HEK293 (cell line): ENCODE results near the gene DDX20.
"Not testable (repeated sequence)": the region's sequence is repeated elsewhere in the genome, so short reads cannot be mapped to it uniquely, and the experiment has no call there.

Experiments
- CTCF ChIA-PET: fragments of 350-600 bp; formaldehyde crosslinking; extraction: SDS; loops from one replicate; lab custom pipeline; 2021; ENCODE audit warnings: antibody characterized with exemption; lab: Yijun Ruan, JAX
- POLR2A ChIA-PET: fragments of 300-600 bp; formaldehyde crosslinking; extraction: SDS; loops from one replicate; lab custom pipeline; 2020; ENCODE audit warnings: antibody characterized with exemption, inconsistent platforms; lab: Yijun Ruan, JAX
- H3K27ac ChIP-seq: fragments of 200-500 bp; sonication (Bioruptor generic); 2 replicates; pipeline ENCODE4 v1.5.1; 2014; ENCODE audit warnings: low read depth, low read length, control low read depth, inconsistent platforms; ENCODE audit errors: extremely low read depth
- H3K36me3 ChIP-seq, 2 experiments: fragments of 200-500 bp in 1 of 2; sonication (Bioruptor generic) in 1 of 2; 1 replicate in 1 of 2; 2 replicates in 1 of 2; pipeline ENCODE4 v1.5.1; 2014 to 2017; ENCODE audit warnings: inconsistent platforms in 2 of 2, low read length in 2 of 2; ENCODE audit not compliant: control insufficient read depth in 2 of 2, insufficient read depth in 1 of 2
- H3K4me1 ChIP-seq: fragments of 200-500 bp; sonication (Bioruptor generic); 2 replicates; pipeline ENCODE4 v1.5.1; 2014; ENCODE audit warnings: mild to moderate bottlenecking, low read length, inconsistent platforms; ENCODE audit not compliant: control insufficient read depth, insufficient read depth
- H3K4me3 ChIP-seq: 2 replicates; pipeline ENCODE4 v1.5.1; 2011; ENCODE audit warnings: low read depth, mild to moderate bottlenecking, control low read depth, low read length, moderate library complexity
- H3K9me3 ChIP-seq: fragments of 200-500 bp; sonication (Bioruptor generic); 2 replicates; pipeline ENCODE4 v1.5.1; 2014; ENCODE audit warnings: low read depth, low read length, inconsistent platforms; ENCODE audit not compliant: control insufficient read depth, insufficient read depth
- CTCF ChIP-seq: fragments of 450-650 bp; formaldehyde crosslinking; IDR thresholded peaks from 2 replicates; pipeline ENCODE4 v1.5.1; 2016; ENCODE audit warnings: missing biosample characterization, missing genetic modification characterization
- GLI2 ChIP-seq: fragments of 450-650 bp; formaldehyde crosslinking; IDR thresholded peaks from 2 replicates; pipeline ENCODE4; 2017; ENCODE audit warnings: missing biosample characterization, missing genetic modification characterization, low read depth, borderline replicate concordance
- IKZF3 ChIP-seq: fragments of 450-650 bp; IDR thresholded peaks from 2 replicates; pipeline ENCODE4 v1.5.0; 2018; ENCODE audit warnings: missing biosample characterization, mild to moderate bottlenecking, missing genetic modification characterization, moderate library complexity
- KLF16 ChIP-seq: fragments of 450-650 bp; formaldehyde crosslinking; IDR thresholded peaks from 2 replicates; pipeline ENCODE4 v1.5.1; 2017; ENCODE audit warnings: missing biosample characterization, missing genetic modification characterization
- RBAK ChIP-seq: fragments of 450-650 bp; formaldehyde crosslinking; IDR thresholded peaks from 2 replicates; pipeline ENCODE4 v1.5.1; 2016; ENCODE audit warnings: missing biosample characterization, missing genetic modification characterization
- ZBTB1 ChIP-seq: fragments of 450-650 bp; formaldehyde crosslinking; IDR thresholded peaks from 2 replicates; pipeline ENCODE4 v1.5.1; 2016; ENCODE audit warnings: missing biosample characterization, missing genetic modification characterization
- ZBTB7A ChIP-seq: fragments of 450-650 bp; formaldehyde crosslinking; IDR thresholded peaks from 2 replicates; pipeline ENCODE4 v1.5.1; 2016; ENCODE audit warnings: low read depth, missing biosample characterization, missing genetic modification characterization
- ZFP69B ChIP-seq: fragments of 450-650 bp; formaldehyde crosslinking; IDR thresholded peaks from 2 replicates; pipeline ENCODE4 v1.5.1; 2016; ENCODE audit warnings: missing biosample characterization, missing genetic modification characterization
- ZNF146 ChIP-seq: fragments of 450-650 bp; formaldehyde crosslinking; IDR thresholded peaks from 2 replicates; pipeline ENCODE4 v1.5.1; 2016; ENCODE audit warnings: missing biosample characterization, missing genetic modification characterization
- ZNF155 ChIP-seq: fragments of 450-650 bp; formaldehyde crosslinking; IDR thresholded peaks from 2 replicates; pipeline ENCODE4 v1.5.1; 2016; ENCODE audit warnings: missing biosample characterization, missing genetic modification characterization
- ZNF184 ChIP-seq: fragments of 450-650 bp; IDR thresholded peaks from 2 replicates; pipeline ENCODE4 v1.5.1; 2018; ENCODE audit warnings: missing biosample characterization, mild to moderate bottlenecking, missing genetic modification characterization
- ZNF211 ChIP-seq: fragments of 450-650 bp; formaldehyde crosslinking; IDR thresholded peaks from 2 replicates; pipeline ENCODE4 v1.5.1; 2016; ENCODE audit warnings: low read depth, missing biosample characterization, missing genetic modification characterization
- ZNF221 ChIP-seq: fragments of 450-650 bp; formaldehyde crosslinking; IDR thresholded peaks from 2 replicates; pipeline ENCODE4 v1.5.1; 2017; ENCODE audit warnings: missing biosample characterization, missing genetic modification characterization, borderline replicate concordance
- ZNF24 ChIP-seq: fragments of 450-650 bp; formaldehyde crosslinking; IDR thresholded peaks from 2 replicates; pipeline ENCODE4 v1.5.1; 2016; ENCODE audit warnings: missing biosample characterization, missing genetic modification characterization
- ZNF302 ChIP-seq: fragments of 450-650 bp; formaldehyde crosslinking; IDR thresholded peaks from 2 replicates; pipeline ENCODE4 v1.5.1; 2016; ENCODE audit warnings: missing biosample characterization, missing genetic modification characterization, low read depth
- ZNF324 ChIP-seq: fragments of 450-650 bp; formaldehyde crosslinking; IDR thresholded peaks from 2 replicates; pipeline ENCODE4 v1.5.1; 2016; ENCODE audit warnings: missing biosample characterization, missing genetic modification characterization
- ZNF341 ChIP-seq: fragments of 450-650 bp; formaldehyde crosslinking; IDR thresholded peaks from 2 replicates; pipeline ENCODE4; 2016; ENCODE audit warnings: low read depth, missing biosample characterization, missing genetic modification characterization
- ZNF398 ChIP-seq: fragments of 450-650 bp; formaldehyde crosslinking; IDR thresholded peaks from 2 replicates; pipeline ENCODE4 v1.5.1; 2017; ENCODE audit warnings: missing biosample characterization, missing genetic modification characterization
- ZNF488 ChIP-seq: fragments of 450-650 bp; formaldehyde crosslinking; IDR thresholded peaks from 2 replicates; pipeline ENCODE4 v1.5.1; 2016; ENCODE audit warnings: missing biosample characterization, missing genetic modification characterization
- ZNF510 ChIP-seq: fragments of 450-650 bp; formaldehyde crosslinking; IDR thresholded peaks from 2 replicates; pipeline ENCODE4 v1.5.1; 2018; ENCODE audit warnings: mild to moderate bottlenecking, missing genetic modification characterization, missing biosample characterization; ENCODE audit not compliant: insufficient replicate concordance
- ZNF624 ChIP-seq: fragments of 450-650 bp; formaldehyde crosslinking; IDR thresholded peaks from 2 replicates; pipeline ENCODE4 v1.5.1; 2017; ENCODE audit warnings: missing biosample characterization, missing genetic modification characterization
- ZNF785 ChIP-seq: fragments of 450-650 bp; formaldehyde crosslinking; IDR thresholded peaks from 2 replicates; pipeline ENCODE4 v1.5.1; 2016; ENCODE audit warnings: missing biosample characterization, missing genetic modification characterization

DDX20 gene

GRCh38 chr1:111799722-111800121 lies 44.0 kb downstream of the DDX20 start:
- H3K4me3 ChIP-seq, H3K9me3 ChIP-seq, H3K4me1 ChIP-seq, H3K27ac ChIP-seq, POLR2A ChIA-PET, H3K36me3 ChIP-seq, CTCF ChIA-PET: not testable (repeated sequence)

GRCh38 chr1:111801071-111801850 lies 45.6 kb downstream of the DDX20 start:
- TF ChIP-seq IKZF3 (tag by site-specific recombination): no peak
- no peak for TF ChIP-seq KLF16 (tag by site-specific recombination)
- Histone ChIP-seq H3K27ac (no peak overlapping the region), H3K4me3 (no peak overlapping the region), H3K36me3 (no peaks in the 10 kb centered on the region), H3K4me1 (no peaks in the 10 kb centered on the region), H3K9me3 (no peaks in the 10 kb centered on the region)
- CTCF ChIA-PET: interaction anchor here (0.8 kb wide), 1 partner anchor 11 kb away, joined by 3 read pairs; no protein-coding TSS in a partner anchor
- POLR2A ChIA-PET: no interaction called here

GRCh38 chr1:111802110-111802509 lies 46.4 kb downstream of the DDX20 start:
- Histone ChIP-seq H3K4me1 (no peaks in the 10 kb centered on the region), H3K9me3 (no peaks in the 10 kb centered on the region), H3K36me3 (no peaks in the 10 kb centered on the region), H3K27ac (no peak overlapping the region), H3K4me3 (no peak overlapping the region)
- CTCF ChIA-PET: interaction anchor here (0.8 kb wide), 1 partner anchor 189 kb away, joined by 3 read pairs; no protein-coding TSS in a partner anchor
- TF ChIP-seq ZNF398 (tag by site-specific recombination) (no peak), ZNF341 (no peak), ZNF488 (tag by site-specific recombination) (no peak)
- POLR2A ChIA-PET: no interaction called here

GRCh38 chr1:111802984-111803383 lies 47.3 kb downstream of the DDX20 start:
- Histone ChIP-seq H3K4me1 (no peaks in the 10 kb centered on the region), H3K27ac (no peak overlapping the region), H3K4me3 (no peak overlapping the region), H3K9me3 (no peaks in the 10 kb centered on the region), H3K36me3 (no peaks in the 10 kb centered on the region)
- POLR2A ChIA-PET: no interaction called here
- CTCF ChIA-PET: interaction anchor here (0.8 kb wide), 1 partner anchor 188 kb away, joined by 3 read pairs; no protein-coding TSS in a partner anchor
- TF ChIP-seq ZBTB1 (tag by site-specific recombination): no peak
- no peak for TF ChIP-seq ZFP69B (tag by site-specific recombination)
- no peak for TF ChIP-seq ZNF24 (tag by site-specific recombination)
- TF ChIP-seq CTCF: no peak
- TF ChIP-seq ZNF302 (tag by site-specific recombination): no peak
- no peak for TF ChIP-seq ZBTB7A (tag by site-specific recombination)
- TF ChIP-seq ZNF155 (tag by site-specific recombination): no peak
- TF ChIP-seq ZNF785 (tag by site-specific recombination): no peak
- TF ChIP-seq ZNF324: no peak
- no peak for TF ChIP-seq ZNF146 (tag by site-specific recombination)
- no peak for TF ChIP-seq ZNF221
- no peak for TF ChIP-seq RBAK (tag by site-specific recombination)
- TF ChIP-seq ZNF624: no peak
- TF ChIP-seq GLI2 (tag by site-specific recombination): no peak
- TF ChIP-seq ZNF510 (tag by site-specific recombination): no peak
- no peak for TF ChIP-seq ZNF184 (tag by site-specific recombination)
- no peak for TF ChIP-seq ZNF211 (tag by site-specific recombination)
